Left ventricle myocardium inferior (tissue), 1 donor: ENCODE measurements around the gene SPATA32. TPM values are rescaled to one million over a fixed set of nuclear protein-coding genes. Genes with fewer than 3 reads are reported as not detected.
A peak's percentile ranks its signal among the peaks of the same experiment; 100 is the strongest.

Source experiments
- DNase-seq: peaks from one replicate; pipeline ENCODE4 v3.0.0-alpha.2; 2020
- H3K27ac ChIP-seq: fragments of 200-600 bp; replicated peaks from 2 replicates; pipeline ENCODE4 v1.8.0; 2021
- H3K27me3 ChIP-seq: fragments of 200-600 bp; 2 replicates; pipeline ENCODE4 v1.8.0; 2021; ENCODE audit warnings: low read depth
- H3K36me3 ChIP-seq: fragments of 200-600 bp; 2 replicates; pipeline ENCODE4 v1.8.0; 2021
- H3K4me1 ChIP-seq: fragments of 200-600 bp; 2 replicates; pipeline ENCODE4 v1.8.0; 2021
- H3K4me3 ChIP-seq: fragments of 200-600 bp; 2 replicates; pipeline ENCODE4 v1.8.0; 2021; ENCODE audit warnings: mild to moderate bottlenecking, moderate library complexity
- H3K9me3 ChIP-seq: fragments of 200-600 bp; replicated peaks from 2 replicates; pipeline ENCODE4 v1.8.0; 2021
- CTCF ChIP-seq: fragments of 200-600 bp; IDR thresholded peaks from 2 replicates; pipeline ENCODE4 v1.8.0; 2021; ENCODE audit warnings: antibody characterized with exemption, mild to moderate bottlenecking, borderline replicate concordance
- intact Hi-C: fragments of 100-400 bp; cut with micrococcal nuclease; formaldehyde crosslinking; loops from one replicate; pipeline ENCODE4 v1.11.0; 2022
- total RNA-seq: library from RNA; stranded (reverse); fragmentation: NEBNext Ultra II Directional; extraction: Animal tissue kit (Norgen Biotek cat#: 25700); gene quantifications from one replicate; pipeline ENCODE4 v1.2.1, GENCODE V29; 2021
- donor health status: DM: no; HTN: yes; CAD: no; lungs with severe emphysema.

Gene SPATA32
- total RNA-seq, 1 donor from 2014 or later = not detected

GRCh38 chr17:45287526-45288500 lies 25.9 kb upstream of the SPATA32 start:
- Histone ChIP-seq H3K36me3 (peaks cover 67% of the 10 kb centered on the region), H3K27me3 (no peaks in the 10 kb centered on the region), H3K4me3 (no peak overlapping the region), H3K9me3 (no peaks in the 10 kb centered on the region), H3K27ac (peak overlapping the region; percentile 97), H3K4me1 (peaks cover 86% of the 10 kb centered on the region)
- intact Hi-C loops = no loop called here
- TF ChIP-seq CTCF = no peak
- DNase-seq = no peak

- H3K4me1 ChIP-seq = peaks cover 83% of the 10 kb centered on the region
- TF ChIP-seq CTCF = no peak
- H3K36me3 ChIP-seq = peaks cover 78% of the 10 kb centered on the region
- H3K27me3 ChIP-seq = no peaks in the 10 kb centered on the region
- H3K27ac ChIP-seq = peak overlapping the region; percentile 97
- H3K4me3 ChIP-seq = no peak overlapping the region
- no peaks in the 10 kb centered on the region for H3K9me3 ChIP-seq
- intact Hi-C loops = no loop called here
- no peak for DNase-seq
Measured at GRCh38 chr17:45286286-45286685, 24.4 kb upstream of the SPATA32 start.

GRCh38 chr17:45284176-45285140 lies 22.6 kb upstream of the SPATA32 start:
- peak; percentile 75 for DNase-seq

GRCh38 chr17:45283711-45284110 lies 21.8 kb upstream of the SPATA32 start:
- H3K27me3 ChIP-seq = no peaks in the 10 kb centered on the region
- intact Hi-C loops = no loop called here
- peaks cover 81% of the 10 kb centered on the region for H3K36me3 ChIP-seq
- DNase-seq = peak; percentile 9
- H3K9me3 ChIP-seq = no peaks in the 10 kb centered on the region
- peaks cover 77% of the 10 kb centered on the region for H3K4me1 ChIP-seq
- no peak for TF ChIP-seq CTCF
- no peak overlapping the region for H3K4me3 ChIP-seq
- H3K27ac ChIP-seq = peak overlapping the region; percentile 97

More at GRCh38 chr17:45284176-45285140, 22.6 kb upstream of the SPATA32 start:
- Histone ChIP-seq H3K27me3 (no peaks in the 10 kb centered on the region), H3K4me1 (peaks cover 77% of the 10 kb centered on the region), H3K9me3 (no peaks in the 10 kb centered on the region), H3K36me3 (peaks cover 88% of the 10 kb centered on the region), H3K27ac (peak overlapping the region; percentile 97), H3K4me3 (no peak overlapping the region)
- TF ChIP-seq CTCF = peak; percentile 33
- intact Hi-C loops = no loop called here
